Fibroblast of lung (primary cell): ENCODE data around the gene GOLGA6L2. TPM values are rescaled to one million over a fixed set of nuclear protein-coding genes. Genes with fewer than 3 reads are reported as not detected.

Experiments used
- DNase-seq, 2 donors: peaks; one replicate each; pipeline versions ENCODE4 v3.0.0 to v3.0.0-alpha.2; 2010; ENCODE audit warnings: low read depth in 2 of 2
- H2AFZ ChIP-seq: 2 replicates; pipeline ENCODE4 v1.5.1; 2012; ENCODE audit warnings: low read length, control low read depth, inconsistent platforms
- H3K27ac ChIP-seq: 2 replicates; pipeline ENCODE4 v1.5.1; 2011; ENCODE audit warnings: low read length, control low read depth; ENCODE audit not compliant: insufficient read depth
- H3K27me3 ChIP-seq: 2 replicates; pipeline ENCODE4 v1.5.1; 2011; ENCODE audit warnings: mild to moderate bottlenecking, low read length; ENCODE audit not compliant: control insufficient read depth, insufficient read depth
- H3K36me3 ChIP-seq: 2 replicates; pipeline ENCODE4 v1.5.1; 2011; ENCODE audit warnings: low read length; ENCODE audit not compliant: control insufficient read depth, insufficient read depth
- H3K4me1 ChIP-seq: 2 replicates; pipeline ENCODE4 v1.5.1; 2011; ENCODE audit warnings: low read length; ENCODE audit not compliant: control insufficient read depth, insufficient read depth; ENCODE audit errors: extremely low read depth
- H3K4me2 ChIP-seq: 2 replicates; pipeline ENCODE4 v1.5.1; 2011; ENCODE audit warnings: low read length, control low read depth; ENCODE audit not compliant: insufficient read depth; ENCODE audit errors: extremely low read depth
- H3K4me3 ChIP-seq, 4 experiments: fragments of 200-600 bp in 1 of 4; sonication (generic) in 1 of 4; replicated peaks in 1 of 4; 2 replicates each; pipeline ENCODE4 v1.5.1; 2011 to 2016; ENCODE audit warnings: low read length in 4 of 4, low read depth in 3 of 4, mild to moderate bottlenecking in 3 of 4, control low read depth in 2 of 4, inconsistent platforms in 1 of 4, mixed read lengths in 1 of 4; ENCODE audit not compliant: insufficient read depth in 1 of 4; ENCODE audit errors: control extremely low read depth in 1 of 4
- H3K79me2 ChIP-seq: 2 replicates; pipeline ENCODE4 v1.5.1; 2012; ENCODE audit warnings: mild to moderate bottlenecking, low read length, inconsistent platforms; ENCODE audit not compliant: control insufficient read depth, insufficient read depth
- H3K9ac ChIP-seq: 2 replicates; pipeline ENCODE4 v1.5.1; 2011; ENCODE audit warnings: mild to moderate bottlenecking, low read length, control low read depth; ENCODE audit not compliant: insufficient read depth
- H3K9me3 ChIP-seq: 2 replicates; pipeline ENCODE4 v1.5.1; 2012; ENCODE audit warnings: low read depth, low read length; ENCODE audit not compliant: control insufficient read depth, insufficient read depth
- H4K20me1 ChIP-seq: 2 replicates; pipeline ENCODE4 v1.5.1; 2011; ENCODE audit warnings: low read length; ENCODE audit not compliant: control insufficient read depth, insufficient read depth; ENCODE audit errors: extremely low read depth
- EZH2 ChIP-seq: IDR thresholded peaks from 2 replicates; pipeline ENCODE4 v1.5.1; 2012; ENCODE audit warnings: low read length, control low read depth, mild to moderate bottlenecking; ENCODE audit errors: missing control alignments
- polyA plus RNA-seq, 2 donors: library from polyadenylated mRNA; depleted of rRNA in 1 of 2; stranded (reverse) in 1 of 2; unstranded in 1 of 2; fragments of >200 nt; gene quantifications; 2 replicates each; pipeline ENCODE4 v1.2.1, GENCODE V29; 2011 to 2012; ENCODE audit warnings: missing spikeins in 1 of 2
- total RNA-seq: library from RNA; depleted of rRNA; stranded (reverse); fragments of >200 nt; gene quantifications from 2 replicates; pipeline ENCODE4 v1.2.1, GENCODE V29; 2014
- TF ChIP-seq, protein P1 (sequence below), 2 donors: IDR thresholded peaks in 1 of 2; conservative IDR thresholded peaks in 1 of 2; 1 replicate in 1 of 2; 2 replicates in 1 of 2; pipeline ENCODE4 v1.5.1; 2011 to 2012; ENCODE audit warnings: low read length in 2 of 2, control low read depth in 1 of 2, inconsistent platforms in 1 of 2, low read depth in 1 of 2, mild to moderate bottlenecking in 1 of 2

The GOLGA6L2 gene
- total and polyA plus RNA-seq, 2 donors (not counting 1 experiment from before 2014, with no cell fraction given) = not detected

DNA sequence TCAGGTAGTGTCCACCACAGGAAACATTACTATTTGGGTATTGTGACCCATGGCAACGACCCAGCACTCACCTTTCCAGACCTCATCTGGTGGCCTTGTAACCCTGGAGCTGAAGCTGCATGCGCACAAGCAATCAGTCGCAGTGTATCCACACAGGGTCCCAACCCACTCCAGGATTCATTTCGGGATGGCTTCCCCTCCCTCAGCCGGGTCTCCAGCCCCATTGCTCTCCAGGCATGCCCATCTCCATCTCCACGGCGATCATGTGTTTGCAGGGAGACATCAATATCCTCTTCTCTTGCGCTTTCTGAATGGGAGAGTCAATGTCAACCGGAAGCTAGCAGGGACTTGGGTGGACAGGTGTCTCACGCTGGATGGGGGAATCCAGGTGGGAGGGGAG is 35.2 kb downstream of the GOLGA6L2 start:
- H3K27ac ChIP-seq = no peak overlapping the region
- H3K9ac ChIP-seq = no peak overlapping the region
- H4K20me1 ChIP-seq = no peaks in the 10 kb centered on the region
- no peaks in the 10 kb centered on the region for H3K4me1 ChIP-seq
- DNase-seq = no peak
- no peaks in the 10 kb centered on the region for H3K36me3 ChIP-seq
- no peak overlapping the region for H3K4me2 ChIP-seq
- H3K4me3 ChIP-seq = no peak overlapping the region
- H2AFZ ChIP-seq = no peak overlapping the region
- H3K9me3 ChIP-seq = no peaks in the 10 kb centered on the region
- H3K27me3 ChIP-seq = no peaks in the 10 kb centered on the region
- no peaks in the 10 kb centered on the region for H3K79me2 ChIP-seq
- TF ChIP-seq EZH2 = no peak
- TF ChIP-seq, protein P1, sequence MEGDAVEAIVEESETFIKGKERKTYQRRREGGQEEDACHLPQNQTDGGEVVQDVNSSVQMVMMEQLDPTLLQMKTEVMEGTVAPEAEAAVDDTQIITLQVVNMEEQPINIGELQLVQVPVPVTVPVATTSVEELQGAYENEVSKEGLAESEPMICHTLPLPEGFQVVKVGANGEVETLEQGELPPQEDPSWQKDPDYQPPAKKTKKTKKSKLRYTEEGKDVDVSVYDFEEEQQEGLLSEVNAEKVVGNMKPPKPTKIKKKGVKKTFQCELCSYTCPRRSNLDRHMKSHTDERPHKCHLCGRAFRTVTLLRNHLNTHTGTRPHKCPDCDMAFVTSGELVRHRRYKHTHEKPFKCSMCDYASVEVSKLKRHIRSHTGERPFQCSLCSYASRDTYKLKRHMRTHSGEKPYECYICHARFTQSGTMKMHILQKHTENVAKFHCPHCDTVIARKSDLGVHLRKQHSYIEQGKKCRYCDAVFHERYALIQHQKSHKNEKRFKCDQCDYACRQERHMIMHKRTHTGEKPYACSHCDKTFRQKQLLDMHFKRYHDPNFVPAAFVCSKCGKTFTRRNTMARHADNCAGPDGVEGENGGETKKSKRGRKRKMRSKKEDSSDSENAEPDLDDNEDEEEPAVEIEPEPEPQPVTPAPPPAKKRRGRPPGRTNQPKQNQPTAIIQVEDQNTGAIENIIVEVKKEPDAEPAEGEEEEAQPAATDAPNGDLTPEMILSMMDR (conservative IDR thresholded peaks at IDR 0.05 in 1 of 2, IDR thresholded peaks at IDR 0.05 in 1 of 2; ENCODE audit: low read depth in 1 of 2, low read length in 2 of 2) = no peak

DNA sequence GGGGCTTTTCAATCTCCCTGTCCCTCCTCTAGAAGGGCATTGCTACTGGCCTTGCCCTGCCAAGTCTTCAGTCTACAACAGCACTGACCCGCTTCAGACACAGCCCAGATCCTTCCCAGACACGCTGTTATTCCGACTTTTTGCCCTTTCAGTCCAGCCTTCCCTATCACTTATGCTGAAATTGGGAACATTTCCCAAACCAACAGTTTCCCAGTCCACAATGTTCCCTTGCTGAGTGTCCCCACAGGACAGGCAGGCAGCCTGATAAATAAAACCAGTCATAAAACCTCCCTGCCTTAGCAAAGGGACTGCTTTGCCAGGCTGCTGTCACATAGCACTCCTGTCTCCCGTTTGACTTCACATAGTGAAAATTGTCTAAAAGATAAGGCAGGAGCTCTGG is 43.5 kb downstream of the GOLGA6L2 start:
- no peak overlapping the region for H2AFZ ChIP-seq
- no peak for TF ChIP-seq EZH2
- TF ChIP-seq, protein P1 (conservative IDR thresholded peaks at IDR 0.05 in 1 of 2, IDR thresholded peaks at IDR 0.05 in 1 of 2; ENCODE audit: low read depth in 1 of 2, low read length in 2 of 2) = no peak
- H4K20me1 ChIP-seq = no peaks in the 10 kb centered on the region
- DNase-seq = no peak
- H3K36me3 ChIP-seq = no peaks in the 10 kb centered on the region
- no peak overlapping the region for H3K27ac ChIP-seq
- no peak overlapping the region for H3K9ac ChIP-seq
- H3K4me1 ChIP-seq = no peaks in the 10 kb centered on the region
- H3K4me3 ChIP-seq = no peak overlapping the region
- H3K79me2 ChIP-seq = no peaks in the 10 kb centered on the region
- H3K9me3 ChIP-seq = no peaks in the 10 kb centered on the region
- H3K27me3 ChIP-seq = no peaks in the 10 kb centered on the region
- H3K4me2 ChIP-seq = no peak overlapping the region

DNA sequence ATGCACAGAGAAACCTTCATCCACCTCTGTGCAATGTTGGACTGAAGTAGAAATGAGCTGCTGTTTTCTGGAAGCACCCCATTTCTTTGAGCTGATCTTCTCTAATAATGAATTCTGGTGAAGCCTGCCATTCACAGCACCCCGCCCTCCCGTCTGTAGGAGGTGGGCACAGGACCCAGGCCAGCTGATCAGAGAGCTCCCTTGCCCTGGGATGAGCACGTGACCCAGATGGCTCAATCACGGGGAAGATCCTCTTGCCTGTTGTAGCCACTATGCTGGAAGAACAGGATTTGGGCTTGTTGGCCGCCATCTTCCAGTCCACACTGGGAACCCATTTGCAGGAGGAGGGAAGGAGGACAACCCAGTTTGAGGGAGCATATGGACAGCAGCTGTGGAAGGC is 44.5 kb downstream of the GOLGA6L2 start:
- no peak for TF ChIP-seq EZH2
- TF ChIP-seq, protein P1 (conservative IDR thresholded peaks at IDR 0.05 in 1 of 2, IDR thresholded peaks at IDR 0.05 in 1 of 2; ENCODE audit: low read depth in 1 of 2, low read length in 2 of 2) = no peak
- Histone ChIP-seq H3K4me1 (no peaks in the 10 kb centered on the region), H2AFZ (no peak overlapping the region), H3K9me3 (no peaks in the 10 kb centered on the region), H3K4me2 (no peak overlapping the region), H4K20me1 (no peaks in the 10 kb centered on the region), H3K36me3 (no peaks in the 10 kb centered on the region), H3K27me3 (no peaks in the 10 kb centered on the region), H3K27ac (no peak overlapping the region), H3K79me2 (no peaks in the 10 kb centered on the region), H3K9ac (no peak overlapping the region), H3K4me3 (no peak overlapping the region)
- no peak for DNase-seq
